Stimulated activated CD4-positive, alpha-beta T cell treated with anti-CD3 and anti-CD28 coated beads, Interleukin-1b, Interleukin-23, amount 100 ng/mL, for 4 hours (primary cell): Measurements from ENCODE around the gene SLC17A9.

Source experiments
- DNase-seq, 2 donors: peaks; one replicate each; pipeline ENCODE4 v3.0.0-alpha.2; 2020; ENCODE audit warnings: low read depth in 2 of 2

The SLC17A9 gene

GRCh38 chr20:63017076-63017825 is 64.7 kb downstream of the SLC17A9 start:
- DNase-seq, result no peak

GRCh38 chr20:63017826-63018411 is 65.4 kb downstream of the SLC17A9 start:
- no peak for DNase-seq
